ENCODE results near the gene MCRS1.

DNA sequence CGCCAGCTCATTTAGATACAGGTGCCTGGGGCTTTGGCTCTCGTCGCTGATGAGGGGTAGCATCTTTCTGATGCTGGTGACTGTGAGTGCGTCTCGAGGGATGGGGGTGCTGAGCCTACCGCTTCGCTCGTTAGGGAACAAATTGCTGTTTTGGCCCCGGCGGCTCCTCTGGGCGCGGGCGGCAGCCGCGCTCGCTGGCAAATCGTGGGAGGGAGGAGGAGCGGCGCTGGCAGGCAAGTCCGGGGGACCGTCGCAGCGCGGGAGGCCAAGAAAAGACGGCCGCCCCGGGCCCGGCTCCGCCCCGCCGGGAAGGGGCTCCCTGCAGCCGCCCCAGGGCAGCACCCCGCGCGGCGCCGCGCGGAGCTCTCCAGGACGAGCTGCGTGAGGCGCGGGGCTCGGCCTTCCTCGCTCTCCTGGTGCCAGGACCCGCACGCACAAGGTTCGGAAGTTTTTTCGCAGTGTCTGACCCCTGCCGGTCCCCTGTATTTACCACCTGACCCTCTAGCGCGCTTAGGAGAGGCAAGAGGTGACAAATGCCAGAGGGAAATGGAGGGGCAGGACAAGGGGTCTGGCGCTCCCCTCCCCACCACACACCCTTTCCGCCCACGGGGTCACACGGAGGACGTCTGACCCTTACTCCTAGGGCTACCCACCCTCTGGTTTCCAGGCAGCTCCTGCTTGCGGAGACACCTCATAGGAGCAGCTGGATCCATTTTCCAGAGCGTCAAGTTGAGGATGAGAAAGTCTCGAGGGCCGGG is 30.0 kb downstream of the MCRS1 start:
- TF ChIP-seq, protein P1, sequence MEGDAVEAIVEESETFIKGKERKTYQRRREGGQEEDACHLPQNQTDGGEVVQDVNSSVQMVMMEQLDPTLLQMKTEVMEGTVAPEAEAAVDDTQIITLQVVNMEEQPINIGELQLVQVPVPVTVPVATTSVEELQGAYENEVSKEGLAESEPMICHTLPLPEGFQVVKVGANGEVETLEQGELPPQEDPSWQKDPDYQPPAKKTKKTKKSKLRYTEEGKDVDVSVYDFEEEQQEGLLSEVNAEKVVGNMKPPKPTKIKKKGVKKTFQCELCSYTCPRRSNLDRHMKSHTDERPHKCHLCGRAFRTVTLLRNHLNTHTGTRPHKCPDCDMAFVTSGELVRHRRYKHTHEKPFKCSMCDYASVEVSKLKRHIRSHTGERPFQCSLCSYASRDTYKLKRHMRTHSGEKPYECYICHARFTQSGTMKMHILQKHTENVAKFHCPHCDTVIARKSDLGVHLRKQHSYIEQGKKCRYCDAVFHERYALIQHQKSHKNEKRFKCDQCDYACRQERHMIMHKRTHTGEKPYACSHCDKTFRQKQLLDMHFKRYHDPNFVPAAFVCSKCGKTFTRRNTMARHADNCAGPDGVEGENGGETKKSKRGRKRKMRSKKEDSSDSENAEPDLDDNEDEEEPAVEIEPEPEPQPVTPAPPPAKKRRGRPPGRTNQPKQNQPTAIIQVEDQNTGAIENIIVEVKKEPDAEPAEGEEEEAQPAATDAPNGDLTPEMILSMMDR (IDR thresholded peaks at IDR 0.05) = no peak
- TF ChIP-seq POLR2A (IDR thresholded peaks at IDR 0.05) (no peak), POLR2AphosphoS5 (IDR thresholded peaks at IDR 0.05) (no peak)

Data from upper lobe of left lung (tissue), 4 donors.